ENCODE results near the gene APOL3.
A peak's percentile ranks its signal among the peaks of the same experiment; 100 is the strongest.
"Not testable (repeated sequence)": the region's sequence is repeated elsewhere in the genome, so short reads cannot be mapped to it uniquely, and the experiment has no call there.

The APOL3 gene

GRCh38 chr22:36156119-36156514, 4.4 kb downstream of the APOL3 start:
- no peak for DNase-seq

- DNase-seq: peak; percentile 27
Observed at GRCh38 chr22:36155702-36156101, 4.9 kb downstream of the APOL3 start.

GRCh38 chr22:36154423-36154945, 6.1 kb downstream of the APOL3 start:
- no peak for DNase-seq

- no peak for DNase-seq
Observed at GRCh38 chr22:36153501-36154422, 6.8 kb downstream of the APOL3 start.

GRCh38 chr22:36152821-36153220, 7.7 kb downstream of the APOL3 start:
- not testable (repeated sequence) for DNase-seq

- no peak for DNase-seq
Observed at GRCh38 chr22:36152088-36152487, 8.5 kb downstream of the APOL3 start.

GRCh38 chr22:36151006-36151595, 9.5 kb downstream of the APOL3 start:
- no peak for DNase-seq

GRCh38 chr22:36149441-36149840, 11.1 kb downstream of the APOL3 start:
- DNase-seq: no peak

GRCh38 chr22:36148411-36148810, 12.1 kb downstream of the APOL3 start:
- DNase-seq: no peak

- no peak for DNase-seq
Observed at GRCh38 chr22:36147196-36147791, 13.3 kb downstream of the APOL3 start.

GRCh38 chr22:36145881-36146280, 14.7 kb downstream of the APOL3 start:
- DNase-seq: no peak

GRCh38 chr22:36144886-36145541, 15.5 kb downstream of the APOL3 start:
- peak; percentile 83 for DNase-seq

GRCh38 chr22:36143956-36144355, 16.6 kb downstream of the APOL3 start:
- no peak for DNase-seq

GRCh38 chr22:36143066-36143815, 17.3 kb downstream of the APOL3 start:
- no peak for DNase-seq

- no peak for DNase-seq
Observed at GRCh38 chr22:36141481-36141880, 19.1 kb downstream of the APOL3 start.

- not testable (repeated sequence) for DNase-seq
Observed at GRCh38 chr22:36138709-36139108, 21.8 kb downstream of the APOL3 start.

- DNase-seq: no peak
Observed at GRCh38 chr22:36136988-36137387, 23.6 kb downstream of the APOL3 start.

- DNase-seq: no peak
Observed at GRCh38 chr22:36136475-36136874, 24.1 kb downstream of the APOL3 start.

GRCh38 chr22:36135306-36135980, 25.1 kb downstream of the APOL3 start:
- no peak for DNase-seq

GRCh38 chr22:36134182-36134581, 26.4 kb downstream of the APOL3 start:
- DNase-seq: no peak

- DNase-seq: no peak
Observed at GRCh38 chr22:36131907-36132306, 28.6 kb downstream of the APOL3 start.

All from midbrain (tissue), 1 donor.